ENCODE results near the gene EPHA6.
"Not testable (repeated sequence)": the region's sequence is repeated elsewhere in the genome, so short reads cannot be mapped to it uniquely, and the experiment has no call there.

The EPHA6 gene

DNA sequence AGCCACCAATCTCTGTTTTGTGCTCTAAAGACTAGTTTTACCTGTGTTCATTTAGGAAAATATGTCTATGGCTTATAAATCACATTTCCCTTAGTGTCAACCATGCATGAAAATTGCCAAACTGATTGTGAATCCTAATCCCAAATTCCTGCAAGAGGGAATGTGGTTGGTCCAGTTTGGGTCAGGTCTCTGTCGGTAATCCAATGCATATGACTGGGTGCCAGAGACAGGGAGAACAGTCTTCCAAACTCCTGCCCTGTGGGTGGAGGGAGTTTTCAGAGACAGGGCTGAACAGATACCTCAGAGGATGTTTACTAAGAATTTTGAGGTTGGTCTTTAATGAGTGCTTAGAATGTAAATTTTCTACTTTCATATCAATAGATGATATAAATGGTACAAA is 649.6 kb downstream of the EPHA6 start:
- no peak for DNase-seq (ENCODE audit: low read depth in 2 of 2)

DNA sequence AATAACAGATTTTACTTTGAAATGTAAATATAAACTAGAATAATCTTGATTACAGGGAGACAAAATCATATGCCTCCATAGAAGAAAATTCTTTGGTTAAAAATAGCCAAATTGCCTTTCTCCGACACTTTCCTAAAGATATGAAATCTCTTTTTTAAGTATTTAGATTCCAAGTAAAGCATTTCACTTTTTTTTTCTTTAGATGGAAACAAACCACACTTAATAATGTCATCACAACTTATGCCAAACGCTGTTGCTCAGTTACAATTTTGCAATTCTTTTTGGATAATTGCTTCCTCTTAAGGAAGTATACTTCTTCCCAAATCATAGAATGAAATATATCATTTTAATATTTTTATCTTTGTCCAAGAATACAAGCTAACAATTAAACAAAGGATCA is 656.1 kb downstream of the EPHA6 start:
- no peak for DNase-seq (ENCODE audit: low read depth in 2 of 2)

DNA sequence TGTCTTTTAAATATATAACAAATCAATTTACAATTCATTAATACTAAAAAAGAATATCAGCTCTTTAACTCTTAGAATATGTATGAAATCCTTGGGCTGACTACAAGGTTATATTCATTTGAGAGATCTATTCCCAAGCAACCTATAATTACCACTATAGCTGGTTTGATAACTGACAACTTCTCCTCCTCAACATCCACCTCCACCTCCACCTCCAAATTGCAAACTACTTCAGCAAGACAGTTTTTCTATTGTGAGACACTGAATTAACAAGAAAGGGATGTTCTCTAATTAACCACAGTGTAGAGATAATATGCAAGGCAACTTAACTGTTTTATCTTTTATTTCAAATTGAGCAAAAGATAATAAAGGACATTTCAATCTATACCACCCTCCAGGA is 665.3 kb downstream of the EPHA6 start:
- no peak for DNase-seq (ENCODE audit: low read depth in 2 of 2)

DNA sequence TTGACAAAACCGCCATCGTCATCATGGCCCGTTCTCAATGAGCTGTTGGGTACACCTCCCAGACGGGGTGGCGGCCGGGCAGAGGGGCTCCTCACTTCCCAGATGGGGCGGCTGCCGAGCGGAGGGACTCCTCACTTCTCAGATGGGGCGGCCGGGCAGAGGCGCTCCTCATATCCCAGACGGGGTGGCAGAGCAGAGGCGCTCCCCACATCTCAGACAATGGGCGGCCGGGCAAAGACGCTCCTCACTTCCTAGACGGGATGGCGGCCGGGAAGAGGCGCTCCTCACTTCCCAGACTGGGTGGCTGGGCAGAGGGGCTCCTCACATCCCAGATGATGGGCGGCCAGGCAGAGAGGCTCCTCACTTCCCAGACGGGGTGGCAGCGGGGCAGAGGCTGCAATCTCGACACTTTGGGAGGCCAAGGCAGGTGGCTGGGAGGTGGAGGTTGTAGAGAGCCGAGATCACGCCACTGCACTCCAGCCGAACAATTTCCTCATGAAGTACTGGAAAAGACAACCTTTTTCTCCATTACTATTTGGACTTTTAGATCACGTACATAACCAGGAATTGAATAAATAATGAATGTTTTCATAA is 666.4 kb downstream of the EPHA6 start:
- not testable (repeated sequence) for DNase-seq (ENCODE audit: low read depth in 2 of 2)

DNA sequence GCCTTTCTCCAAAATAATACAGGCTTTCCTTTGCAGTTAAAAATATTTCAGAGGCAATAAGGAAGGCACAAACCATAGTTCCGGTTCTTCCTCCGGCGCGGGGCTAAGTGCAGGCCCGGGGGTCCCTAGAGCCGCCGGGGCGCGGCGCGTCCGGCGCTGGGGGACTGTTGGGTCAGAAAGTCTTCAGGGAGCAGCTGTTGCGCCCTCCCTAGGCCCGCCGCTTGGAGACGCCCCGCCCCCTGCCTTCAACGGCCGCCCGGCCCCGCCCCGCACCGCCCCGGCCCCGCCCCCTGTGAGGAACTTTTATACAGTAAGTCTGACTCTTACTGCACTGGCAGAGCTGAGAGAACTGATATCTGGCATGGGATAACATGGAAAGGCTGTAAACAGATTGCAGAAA is 667.0 kb downstream of the EPHA6 start:
- DNase-seq (ENCODE audit: low read depth in 2 of 2) = no peak

DNA sequence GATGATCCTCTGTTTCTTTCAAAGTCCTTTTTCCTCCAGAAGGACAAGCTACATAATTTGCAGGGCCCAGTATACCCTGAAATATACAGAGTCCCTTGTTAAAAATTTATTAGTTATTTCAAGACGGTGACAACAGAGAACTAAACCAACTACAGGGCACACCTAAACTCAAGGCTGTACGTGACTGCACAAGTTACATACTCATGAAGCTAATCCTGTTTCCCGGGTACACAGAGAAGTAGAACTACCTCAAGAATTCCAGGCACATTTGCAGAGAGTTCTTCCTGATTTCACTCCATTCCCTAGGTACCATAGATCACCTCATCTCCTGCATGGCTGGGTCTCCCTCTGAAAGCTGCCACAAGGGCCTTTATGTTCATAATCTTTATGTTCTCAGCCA is 670.8 kb downstream of the EPHA6 start:
- no peak for DNase-seq (ENCODE audit: low read depth in 2 of 2)

DNA sequence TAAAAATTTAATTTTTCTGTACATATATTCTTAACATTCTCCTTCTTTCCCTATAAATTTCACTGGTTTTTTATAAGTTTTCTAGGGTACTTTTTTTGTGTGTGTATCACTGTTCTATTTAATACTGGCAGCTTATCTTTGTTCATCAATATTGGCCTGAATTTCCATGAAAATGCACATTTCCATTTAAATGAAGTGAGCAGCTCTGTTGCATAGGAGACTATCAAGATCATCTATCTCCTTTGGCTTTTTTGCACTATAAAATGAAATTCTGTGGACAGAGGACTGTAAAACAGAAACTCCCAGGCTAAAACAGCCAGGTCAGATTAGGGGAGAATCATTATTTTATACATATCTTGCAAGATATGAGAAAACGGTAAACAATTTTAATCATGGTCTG is 673.2 kb downstream of the EPHA6 start:
- DNase-seq (ENCODE audit: low read depth in 2 of 2) = no peak

DNA sequence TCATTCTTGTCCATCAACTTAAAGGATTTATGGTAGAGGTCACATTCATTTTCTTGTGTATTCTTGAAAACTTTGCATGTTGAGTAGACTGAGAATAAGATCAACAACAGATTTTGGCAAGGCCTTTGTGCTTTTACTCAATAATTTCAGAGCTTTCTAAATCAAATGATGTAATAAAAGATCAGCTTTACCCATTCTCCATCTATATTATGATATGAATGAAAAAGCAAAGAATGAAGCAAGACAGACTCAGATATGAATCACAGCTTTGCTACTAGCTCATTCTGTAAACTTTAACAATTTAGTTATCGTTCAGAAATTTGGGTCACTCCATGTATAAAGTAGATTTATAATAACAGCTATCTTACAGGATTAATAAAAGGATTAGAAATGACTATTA is 674.3 kb downstream of the EPHA6 start:
- DNase-seq (ENCODE audit: low read depth in 2 of 2) = no peak

DNA sequence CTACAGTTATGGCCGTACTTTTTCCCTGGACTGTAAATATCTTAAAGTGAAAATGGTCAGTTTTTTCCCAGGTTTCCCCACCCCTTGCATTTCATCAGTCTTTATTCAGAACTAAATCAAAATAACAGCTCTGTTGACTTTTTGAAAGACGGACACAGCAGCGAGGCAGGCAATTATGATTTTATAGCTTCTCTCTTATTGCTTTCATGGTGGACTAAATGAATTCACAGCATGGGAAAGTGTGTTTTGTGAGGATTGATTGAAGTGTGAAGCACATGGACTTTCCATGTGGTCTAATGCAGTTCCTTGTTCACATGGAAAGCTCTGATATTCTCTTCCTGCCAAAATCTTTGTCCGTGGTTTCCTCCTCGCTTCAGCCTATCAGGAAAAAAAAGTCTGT is 681.5 kb downstream of the EPHA6 start:
- no peak for DNase-seq (ENCODE audit: low read depth in 2 of 2)

DNA sequence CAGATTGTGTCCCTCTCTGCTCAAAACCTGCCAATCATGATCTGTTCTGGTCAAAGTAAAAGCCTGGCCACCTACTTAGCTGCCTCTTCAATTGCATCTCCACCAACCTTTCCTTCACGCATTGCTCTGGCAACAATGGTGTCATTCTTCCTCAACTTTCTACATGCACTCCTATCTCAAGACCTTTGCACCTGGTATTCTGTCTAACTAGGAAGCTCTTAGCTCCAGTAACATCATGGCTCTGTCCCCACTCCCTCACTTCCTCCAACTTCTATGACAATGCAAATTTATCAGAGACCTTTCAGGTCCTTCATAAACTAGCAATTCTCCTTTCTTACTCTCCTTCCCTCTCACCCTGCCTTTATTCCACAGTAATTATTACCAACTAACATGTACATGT is 682.7 kb downstream of the EPHA6 start:
- DNase-seq (ENCODE audit: low read depth in 2 of 2) = no peak

DNA sequence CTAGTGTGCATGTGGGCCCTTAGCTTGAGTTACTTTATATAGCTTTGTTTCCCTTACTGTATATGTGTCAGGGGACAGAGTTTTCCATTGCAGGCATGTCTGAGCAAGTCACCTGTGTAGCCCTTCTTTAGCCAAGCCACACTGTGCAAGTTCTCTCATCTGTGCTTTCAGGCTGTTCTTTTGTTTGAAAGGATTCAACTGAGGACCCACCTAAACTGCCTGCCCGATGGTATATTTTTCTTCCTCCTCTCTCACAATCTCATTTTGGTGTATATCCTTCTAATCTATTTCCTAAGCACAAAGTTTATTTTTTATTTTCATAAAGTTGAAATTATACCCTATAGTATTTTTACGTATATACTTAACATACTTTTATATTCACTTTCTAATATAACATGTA is 690.1 kb downstream of the EPHA6 start:
- DNase-seq (ENCODE audit: low read depth in 2 of 2) = no peak

DNA sequence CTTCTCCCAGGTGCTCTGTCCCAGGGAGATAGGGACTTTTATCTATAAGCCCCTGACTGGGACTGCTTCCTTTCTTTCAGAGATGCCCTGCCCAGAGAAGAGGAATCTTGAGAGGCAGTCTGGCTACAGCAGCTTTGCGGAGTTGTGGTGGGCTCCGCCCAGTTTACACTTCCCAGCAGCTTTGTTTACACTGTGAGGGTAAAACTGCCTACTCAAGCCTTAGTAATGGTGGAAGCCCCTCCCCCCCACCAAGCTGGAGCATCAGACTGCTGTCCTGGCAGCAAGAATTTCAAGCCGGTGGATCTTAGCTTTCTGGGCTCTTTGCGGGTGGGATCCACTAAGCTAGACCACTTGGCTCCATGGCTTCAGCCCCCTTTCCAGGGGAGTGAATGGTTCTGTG is 696.4 kb downstream of the EPHA6 start:
- DNase-seq (ENCODE audit: low read depth in 2 of 2) = no peak

DNA sequence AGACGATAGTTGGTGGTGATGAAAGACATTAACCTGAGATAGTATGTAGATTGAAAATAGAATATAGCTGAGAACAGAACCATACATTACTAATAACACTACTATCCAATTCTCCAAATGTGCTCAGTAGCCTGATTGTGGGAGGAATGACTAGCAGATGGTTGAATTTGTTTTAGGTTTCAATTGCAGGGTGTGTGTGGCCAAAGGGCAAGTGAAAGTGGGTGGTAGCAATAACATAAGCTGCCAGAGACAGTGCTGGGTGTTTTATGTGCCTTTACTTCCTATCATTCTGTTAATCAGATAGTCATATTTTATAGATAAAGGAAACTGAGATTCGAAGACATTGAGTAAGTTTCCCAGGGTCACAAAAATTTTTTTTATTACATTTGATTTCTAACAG is 700.7 kb downstream of the EPHA6 start:
- DNase-seq (ENCODE audit: low read depth in 2 of 2) = no peak

DNA sequence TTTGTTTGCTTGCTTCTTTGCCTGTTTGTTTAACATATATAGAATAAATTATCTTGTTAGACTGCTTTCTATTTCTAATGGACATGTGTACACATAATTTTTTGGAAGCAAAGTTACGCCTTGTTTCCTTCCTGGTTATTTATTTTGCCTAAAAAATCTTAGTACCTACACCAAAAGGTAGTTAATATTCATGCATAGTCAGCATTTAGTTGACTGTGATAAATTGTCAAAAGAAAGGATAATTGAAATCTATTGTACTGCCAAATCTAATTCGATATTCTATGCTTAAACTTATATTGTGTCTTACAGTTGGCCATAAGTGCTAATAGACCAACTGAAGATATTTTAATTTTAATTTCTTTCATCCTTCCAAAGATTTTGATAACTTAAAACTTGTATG is 716.3 kb downstream of the EPHA6 start:
- no peak for DNase-seq (ENCODE audit: low read depth in 2 of 2)

DNA sequence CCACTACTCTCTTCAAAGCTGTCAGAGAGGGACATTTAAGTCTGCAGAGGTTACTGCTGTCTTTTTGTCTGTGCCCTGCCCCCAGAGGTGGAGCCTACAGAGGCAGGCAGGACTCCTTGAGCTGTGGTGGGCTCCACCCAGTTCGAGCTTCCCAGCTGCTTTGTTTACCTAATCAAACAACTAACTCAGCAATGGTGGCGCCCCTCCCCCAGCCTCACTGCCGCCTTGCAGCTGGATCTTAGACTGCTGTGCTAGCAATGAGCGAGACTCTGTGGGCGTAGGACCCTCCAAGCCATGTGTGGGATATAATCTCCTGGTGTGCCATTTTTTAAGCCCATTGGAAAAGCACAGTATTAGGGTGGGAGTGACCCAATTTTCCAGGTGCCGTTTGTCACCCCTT is 733.2 kb downstream of the EPHA6 start:
- not testable (repeated sequence) for DNase-seq (ENCODE audit: low read depth in 2 of 2)

DNA sequence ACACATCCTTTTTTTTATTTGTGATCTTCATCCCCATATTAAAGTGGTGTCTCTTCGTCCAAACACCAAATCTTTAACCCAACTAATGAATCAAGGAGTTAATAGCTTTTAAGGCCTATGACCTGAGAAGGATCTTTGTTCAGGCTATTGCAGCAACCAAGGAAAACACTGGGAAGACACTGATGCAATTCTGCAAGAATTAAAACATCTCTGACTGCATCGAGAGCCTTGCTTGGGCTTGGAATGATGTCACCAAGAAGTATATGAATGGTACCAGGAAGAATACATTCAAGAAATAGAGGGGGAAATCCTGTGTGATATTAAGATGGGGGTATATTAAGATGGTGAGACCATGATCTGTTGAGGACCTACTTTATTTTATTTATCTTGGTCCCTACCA is 736.0 kb downstream of the EPHA6 start:
- no peak for DNase-seq (ENCODE audit: low read depth in 2 of 2)

DNA sequence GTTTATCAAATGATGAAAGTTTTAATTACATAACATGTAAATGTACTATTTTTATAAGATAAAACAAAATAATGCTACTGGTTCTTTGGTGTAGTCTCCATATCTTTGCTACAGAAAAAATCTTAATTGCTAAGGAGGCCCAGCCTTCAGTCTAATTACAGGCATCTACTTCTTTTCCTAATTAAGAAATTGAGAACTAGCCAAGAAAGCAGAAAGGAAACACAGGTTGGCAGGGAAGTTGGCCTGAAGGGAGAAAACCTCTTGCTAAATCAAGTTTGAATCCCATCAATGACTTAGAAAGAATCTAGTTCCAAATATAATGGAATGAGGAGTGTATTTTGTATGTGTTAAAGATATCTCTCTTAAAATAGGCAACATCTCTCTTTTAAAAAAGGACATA is 737.8 kb downstream of the EPHA6 start:
- DNase-seq (ENCODE audit: low read depth in 2 of 2) = no peak

DNA sequence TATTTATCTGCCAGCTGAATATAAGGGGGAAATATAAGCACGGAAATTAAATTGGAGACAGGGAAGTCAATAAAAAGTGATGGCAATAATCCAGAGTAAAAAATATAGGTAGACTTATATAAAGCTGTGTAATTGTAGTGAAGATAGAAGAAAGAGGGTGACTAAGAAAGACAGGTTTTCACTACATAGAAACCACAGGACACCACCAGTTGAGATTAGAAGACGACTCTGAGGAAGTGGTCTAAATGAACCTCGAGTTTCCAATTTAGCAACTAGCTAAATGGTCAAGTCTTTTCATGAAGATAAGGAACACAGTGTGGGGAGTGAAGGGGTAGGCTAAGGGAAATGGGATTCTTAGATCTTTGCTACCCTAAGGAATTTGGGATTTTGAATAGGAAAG is 761.3 kb downstream of the EPHA6 start:
- DNase-seq (ENCODE audit: low read depth in 2 of 2) = no peak

DNA sequence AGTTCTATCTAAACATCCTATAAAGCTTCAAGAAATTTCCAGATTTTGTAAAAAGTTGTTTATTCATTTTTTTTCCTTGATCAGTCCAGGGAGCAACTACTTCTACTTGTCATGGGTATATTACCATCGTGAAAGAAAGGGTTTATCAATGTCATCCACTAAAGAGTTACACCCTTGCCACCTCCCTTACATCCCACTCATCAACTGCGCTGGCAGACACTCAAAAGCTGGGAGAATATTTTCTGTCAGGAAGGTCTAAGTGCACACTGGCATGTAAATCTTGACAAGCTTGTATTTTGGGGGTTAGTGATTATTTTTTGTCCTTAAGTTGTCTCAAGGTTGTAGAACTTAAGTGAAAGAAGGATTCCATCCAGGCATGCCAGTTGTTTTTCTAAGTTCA is 761.8 kb downstream of the EPHA6 start:
- no peak for DNase-seq (ENCODE audit: low read depth in 2 of 2)

DNA sequence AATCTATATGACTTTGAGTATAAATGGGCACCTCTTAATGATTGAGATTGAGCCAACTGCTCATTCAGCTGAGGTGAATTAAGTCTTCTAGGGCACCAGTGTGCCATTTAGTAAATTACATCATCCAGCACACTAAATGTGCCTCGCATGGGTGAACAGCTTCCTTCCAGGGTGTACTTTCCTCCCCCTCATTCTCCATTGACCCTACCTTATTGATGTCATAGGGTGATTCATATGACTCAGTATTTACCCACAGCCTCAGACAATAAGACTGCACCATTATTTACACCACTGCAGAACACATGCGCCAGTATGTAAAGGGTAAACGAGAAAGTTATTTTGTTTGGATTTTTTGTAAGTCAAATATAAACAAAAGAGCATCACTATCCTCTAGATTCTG is 765.0 kb downstream of the EPHA6 start:
- no peak for DNase-seq (ENCODE audit: low read depth in 2 of 2)

DNA sequence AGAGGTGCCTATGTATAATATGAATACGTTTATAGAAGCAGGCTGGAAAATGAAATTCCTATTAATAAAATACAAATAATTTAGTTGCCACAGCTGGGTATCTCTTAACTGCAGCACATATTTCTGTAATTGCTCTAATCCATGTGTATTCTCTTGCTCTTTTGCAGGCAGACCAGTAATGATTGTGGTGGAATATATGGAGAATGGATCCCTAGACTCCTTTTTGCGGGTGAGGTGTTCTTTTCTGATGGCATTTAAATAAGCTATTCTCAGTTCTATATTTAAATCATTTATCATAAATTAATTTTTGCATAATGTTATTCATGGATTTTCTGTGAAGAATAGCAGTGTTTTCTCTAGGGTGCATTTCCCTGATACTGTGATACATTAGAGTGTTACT is 796.2 kb downstream of the EPHA6 start:
- DNase-seq (ENCODE audit: low read depth in 2 of 2) = no peak

DNA sequence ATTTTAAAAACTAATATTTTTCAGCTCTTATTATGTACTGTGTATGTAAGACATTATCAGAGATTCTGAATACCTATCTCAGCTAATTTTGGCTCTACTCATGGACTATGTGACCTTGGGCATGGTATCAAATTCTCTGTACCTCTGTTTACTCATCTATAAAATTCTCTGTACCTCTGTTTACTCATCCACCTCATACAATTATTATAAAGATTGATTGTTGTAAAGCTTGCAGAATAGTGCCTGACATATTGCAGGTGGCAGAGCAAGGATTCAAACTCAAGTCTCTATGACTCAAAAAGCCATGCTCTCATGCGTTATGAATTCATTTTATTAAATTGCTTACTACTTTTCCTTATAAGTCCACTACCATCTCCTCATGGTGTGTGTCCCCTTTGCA is 798.2 kb downstream of the EPHA6 start:
- DNase-seq (ENCODE audit: low read depth in 2 of 2) = no peak

DNA sequence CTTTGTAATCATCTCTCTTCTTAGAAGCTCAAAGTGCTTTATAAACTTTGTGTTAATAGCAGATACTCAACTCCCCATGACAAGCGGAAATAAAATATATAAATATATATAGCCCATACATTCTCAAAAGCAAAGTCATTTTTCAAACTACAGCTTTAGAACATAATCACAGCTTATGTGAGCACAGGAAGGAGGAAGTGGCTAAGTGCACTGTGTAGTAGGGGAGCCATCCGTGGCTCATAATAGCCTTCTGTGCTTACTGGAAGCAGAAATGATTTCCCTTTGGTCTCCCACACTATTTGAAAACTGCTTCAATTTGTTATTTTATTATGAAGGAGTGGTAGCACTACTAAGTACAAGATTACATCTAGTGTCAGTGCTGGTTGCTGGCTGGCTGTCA is 798.7 kb downstream of the EPHA6 start:
- DNase-seq (ENCODE audit: low read depth in 2 of 2) = no peak

DNA sequence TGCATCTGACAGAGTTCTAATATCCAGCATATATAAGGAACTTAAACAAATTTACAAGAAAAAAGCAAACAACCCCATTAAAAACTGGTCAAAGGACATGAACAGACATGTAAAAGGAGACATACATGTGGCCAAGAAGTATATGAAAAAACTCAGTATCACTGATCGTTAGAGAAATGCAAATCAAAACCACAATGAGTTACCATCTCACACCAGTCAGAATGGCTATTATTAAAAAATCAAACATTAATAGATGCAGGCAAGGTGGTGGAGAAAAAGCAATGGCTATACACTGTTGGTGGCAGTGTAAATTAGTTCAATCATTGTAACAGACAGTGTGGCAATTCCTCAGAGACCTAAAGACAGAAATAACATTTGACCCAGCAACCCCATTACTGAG is 806.1 kb downstream of the EPHA6 start:
- DNase-seq (ENCODE audit: low read depth in 2 of 2) = not testable (repeated sequence)

DNA sequence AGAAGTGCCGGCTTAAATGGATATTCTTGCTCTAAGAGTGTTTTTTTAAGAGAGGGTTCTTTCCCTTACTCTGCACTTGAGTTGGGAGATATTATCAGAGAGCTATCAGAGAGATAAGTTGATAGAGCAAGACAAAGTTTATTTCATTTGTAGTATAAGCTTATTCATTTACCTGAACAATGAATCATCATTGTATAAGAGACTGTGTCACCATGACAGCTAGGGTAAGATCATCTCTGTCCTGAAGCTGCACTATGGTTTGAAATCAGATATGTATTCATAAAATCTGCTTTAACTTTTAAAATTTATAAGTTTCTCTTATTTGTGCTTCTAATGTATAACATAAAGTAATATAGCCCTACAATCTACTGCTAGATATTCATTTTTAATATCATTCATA is 822.1 kb downstream of the EPHA6 start:
- DNase-seq (ENCODE audit: low read depth in 2 of 2) = no peak

Data from stimulated activated CD8-positive, alpha-beta memory T cell treated with anti-CD3 and anti-CD28 coated beads, Interleukin-15, amount 100 ng/mL, for 48 hours (primary cell).